ENCODE data around the gene TTC23.

DNA sequence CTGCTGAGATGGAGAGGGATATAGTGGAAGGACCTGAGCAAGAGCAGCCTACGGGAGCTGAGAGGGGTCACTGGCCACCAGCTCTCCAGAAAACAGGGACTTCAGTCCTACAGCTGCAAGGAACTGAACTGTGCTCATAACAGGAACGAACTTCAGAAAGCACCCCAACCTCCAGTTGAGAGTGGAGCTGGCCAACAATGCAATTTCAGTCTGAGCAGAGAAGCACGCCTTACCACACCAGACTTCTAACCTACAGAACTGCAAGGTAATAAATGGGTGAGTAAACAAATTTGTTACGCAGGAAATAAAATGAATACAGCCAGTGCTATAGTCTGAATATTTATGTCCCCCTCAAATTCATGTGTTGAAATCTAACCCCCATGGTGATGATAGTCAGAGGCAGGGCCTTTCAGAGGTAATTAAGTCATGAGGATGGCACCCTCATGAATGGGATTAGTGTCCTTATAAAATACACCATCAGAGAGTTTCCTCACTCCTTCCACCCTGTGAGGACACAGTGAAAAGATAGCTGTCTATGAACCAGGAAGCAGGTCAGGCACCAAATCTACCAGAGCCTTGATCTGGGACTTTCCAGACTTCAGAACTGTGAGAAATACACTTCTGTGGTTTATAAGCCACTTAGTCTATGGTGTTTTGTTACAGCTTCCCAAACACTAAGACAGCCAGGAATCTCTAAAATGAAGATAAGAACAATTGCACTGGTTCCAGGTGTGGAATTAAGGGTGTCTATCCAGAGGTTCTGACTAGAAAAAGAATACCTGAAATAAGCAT, 85.9 kb downstream of the TTC23 start:
- TF ChIP-seq POLR2A (IDR thresholded peaks at IDR 0.05) (no peak), CTCF (IDR thresholded peaks at IDR 0.05) (no peak)

Data from esophagus squamous epithelium (tissue), 4 donors.